ENCODE measurements around the gene NUDT16L1. TPM values are rescaled to one million over a fixed set of nuclear protein-coding genes. Genes with fewer than 3 reads are reported as not detected.

Gene NUDT16L1
- total and polyA plus RNA-seq, 9 of the 15 experiments (the other 6 are each of a cell fraction or from before 2014, with no cell fraction given), result 1.4 to 37.6 (median 13.7) TPM

- Histone ChIP-seq H3K9me3 (replicated peaks; ENCODE audit: control insufficient read depth, insufficient read depth, low read depth, low read length) (no peaks in the 10 kb centered on the region), H3K4me3 (no peak overlapping the region), H2AFZ (ENCODE audit: low read depth, low read length) (no peak overlapping the region), H3K4me1 (replicated peaks in 1 of 2; ENCODE audit: control insufficient read depth in 2 of 2, insufficient read depth in 2 of 2, low read length in 2 of 2) (peaks cover 0 to 19% of the 10 kb centered on the region in 2 experiments; a peak in 2 of 5 replicates), H3K36me3 (ENCODE audit: control insufficient read depth, insufficient read depth, low read length) (peaks cover 58% of the 10 kb centered on the region), H3K9ac (ENCODE audit: insufficient read depth in 1 of 2, low read depth in 2 of 2, low read length in 2 of 2) (peak overlapping the region in 1 of 2 experiments; percentile 61; a peak in 1 of 4 replicates), H3K27ac (ENCODE audit: extremely low read depth, low read depth, low read length) (no peak overlapping the region), H4K20me1 (replicated peaks; ENCODE audit: control insufficient read depth, insufficient read depth, low read length) (no peaks in the 10 kb centered on the region; the same call in 1 of the 2 replicates), H3K4me2 (ENCODE audit: insufficient read depth, low read length) (no peak overlapping the region), H3K9me1 (ENCODE audit: control insufficient read depth, insufficient read depth, low read length) (no peaks in the 10 kb centered on the region), H3K79me2 (ENCODE audit: control insufficient read depth, insufficient read depth, low read length) (no peaks in the 10 kb centered on the region), H3K27me3 (ENCODE audit: control insufficient read depth in 2 of 2, insufficient read depth in 2 of 2, low read length in 2 of 2) (no peaks in the 10 kb centered on the region)
- intact Hi-C loops (cut with micrococcal nuclease), result no loop called here
- WGBS (ENCODE audit: insufficient coverage, low coverage, missing lambda C conversion rate), result 92% methylated on average over 17 of the region's 20 CpGs
- FAIRE-seq (no peak), ATAC-seq (no peak), DNase-seq (ENCODE audit: extremely low read depth in 1 of 4, low spot score in 3 of 4) (no peak)
- CTCF ChIA-PET (ENCODE audit: low intra/inter-chr PET ratio), result no interaction called here
- no TSS peak for BruUV-seq (replicated peaks)
- in situ Hi-C loops (cut with MboI), result no loop called here
- POLR2A ChIA-PET, result no interaction called here
- TF ChIP-seq, protein P1, sequence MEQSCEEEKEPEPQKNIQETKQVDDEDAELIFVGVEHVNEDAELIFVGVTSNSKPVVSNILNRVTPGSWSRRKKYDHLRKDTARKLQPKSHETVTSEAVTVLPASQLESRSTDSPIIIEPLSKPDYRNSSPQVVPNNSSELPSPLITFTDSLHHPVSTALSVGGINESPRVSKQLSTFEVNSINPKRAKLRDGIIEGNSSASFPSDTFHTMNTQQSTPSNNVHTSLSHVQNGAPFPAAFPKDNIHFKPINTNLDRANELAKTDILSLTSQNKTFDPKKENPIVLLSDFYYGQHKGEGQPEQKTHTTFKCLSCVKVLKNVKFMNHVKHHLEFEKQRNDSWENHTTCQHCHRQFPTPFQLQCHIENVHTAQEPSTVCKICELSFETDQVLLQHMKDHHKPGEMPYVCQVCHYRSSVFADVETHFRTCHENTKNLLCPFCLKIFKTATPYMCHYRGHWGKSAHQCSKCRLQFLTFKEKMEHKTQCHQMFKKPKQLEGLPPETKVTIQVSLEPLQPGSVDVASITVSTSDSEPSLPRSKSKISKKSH (CRISPR knock-in tag; IDR thresholded peaks at IDR 0.05), result no peak
- TF ChIP-seq KLF16 (IDR thresholded peaks at IDR 0.05) (no peak), TSHZ1 (CRISPR knock-in tag; IDR thresholded peaks at IDR 0.05) (no peak), ESRRB (CRISPR knock-in tag; IDR thresholded peaks at IDR 0.05; ENCODE audit: borderline replicate concordance) (no peak), ZBTB26 (CRISPR knock-in tag; IDR thresholded peaks at IDR 0.05) (no peak), RBM15 (IDR thresholded peaks at IDR 0.05; ENCODE audit: insufficient read depth, low read length) (no peak), ZKSCAN8 (CRISPR knock-in tag; IDR thresholded peaks at IDR 0.05) (no peak), OTX1 (CRISPR knock-in tag; IDR thresholded peaks at IDR 0.05) (no peak), BHLHE40 (IDR thresholded peaks at IDR 0.05; ENCODE audit: low read length) (no peak), CHD2 (IDR thresholded peaks at IDR 0.05; ENCODE audit: low read depth, low read length) (no peak), FOXA3 (CRISPR knock-in tag; conservative IDR thresholded peaks at IDR 0.05 in 1 of 2, IDR thresholded peaks at IDR 0.05 in 1 of 2) (no peak), KDM5B (IDR thresholded peaks at IDR 0.05; ENCODE audit: insufficient replicate concordance, low read depth, low read length) (no peak), CSDE1 (IDR thresholded peaks at IDR 0.05) (no peak), E2F1 (CRISPR knock-in tag; IDR thresholded peaks at IDR 0.05) (no peak), CBFA2T3 (IDR thresholded peaks at IDR 0.05) (no peak)
Observed at GRCh38 chr16:4666537-4667202, 26.7 kb upstream of the NUDT16L1 start.
